Gastroesophageal sphincter (tissue), 3 donors: ENCODE data around the gene RAPSN.

ENCODE experiments used
- EP300 ChIP-seq: sonication (generic); formaldehyde crosslinking; IDR thresholded peaks from one replicate; pipeline ENCODE4 v1.6.1; 2017; ENCODE audit warnings: antibody characterized with exemption, mild to moderate bottlenecking
- POLR2A ChIP-seq, 2 donors: fragments of 450-650 bp; IDR thresholded peaks; one replicate each; pipeline ENCODE4 v1.6.1; 2017; ENCODE audit warnings: antibody characterized with exemption in 2 of 2, mild to moderate bottlenecking in 2 of 2, moderate library complexity in 1 of 2
- POLR2AphosphoS5 ChIP-seq: sonication (generic); formaldehyde crosslinking; IDR thresholded peaks from one replicate; pipeline ENCODE4 v1.6.1; 2017; ENCODE audit warnings: antibody characterized with exemption
- TF ChIP-seq, protein P1 (sequence below), 4 experiments: fragments of 200-600 bp in 2 of 4; fragments of 450-650 bp in 2 of 4; sonication (generic) in 1 of 4; IDR thresholded peaks; one replicate each; pipeline ENCODE4 v1.5.1; 2017 to 2019; ENCODE audit warnings: antibody characterized with exemption in 4 of 4, mild to moderate bottlenecking in 2 of 4, moderate library complexity in 2 of 4

DNA sequence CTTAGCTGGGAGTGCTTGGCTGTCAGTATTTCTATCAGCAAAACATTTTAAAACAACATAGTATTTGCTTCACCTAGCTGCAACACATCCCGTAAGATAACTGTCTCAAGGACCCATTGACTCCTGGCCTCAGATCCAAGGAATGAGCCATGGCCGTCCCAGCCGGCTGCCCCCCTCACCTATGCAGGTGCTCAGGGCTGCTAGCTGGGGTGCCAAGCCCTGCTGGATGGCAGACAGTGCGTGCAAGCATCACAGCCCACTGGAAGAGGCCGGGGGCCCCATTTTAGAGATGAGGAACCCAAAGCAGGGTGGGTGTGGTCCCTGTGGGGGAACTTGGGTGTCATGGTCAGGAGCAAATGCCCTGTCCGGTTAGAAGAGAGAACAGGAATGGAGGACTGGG lies 31.2 kb downstream of the RAPSN start:
- TF ChIP-seq, protein P1, sequence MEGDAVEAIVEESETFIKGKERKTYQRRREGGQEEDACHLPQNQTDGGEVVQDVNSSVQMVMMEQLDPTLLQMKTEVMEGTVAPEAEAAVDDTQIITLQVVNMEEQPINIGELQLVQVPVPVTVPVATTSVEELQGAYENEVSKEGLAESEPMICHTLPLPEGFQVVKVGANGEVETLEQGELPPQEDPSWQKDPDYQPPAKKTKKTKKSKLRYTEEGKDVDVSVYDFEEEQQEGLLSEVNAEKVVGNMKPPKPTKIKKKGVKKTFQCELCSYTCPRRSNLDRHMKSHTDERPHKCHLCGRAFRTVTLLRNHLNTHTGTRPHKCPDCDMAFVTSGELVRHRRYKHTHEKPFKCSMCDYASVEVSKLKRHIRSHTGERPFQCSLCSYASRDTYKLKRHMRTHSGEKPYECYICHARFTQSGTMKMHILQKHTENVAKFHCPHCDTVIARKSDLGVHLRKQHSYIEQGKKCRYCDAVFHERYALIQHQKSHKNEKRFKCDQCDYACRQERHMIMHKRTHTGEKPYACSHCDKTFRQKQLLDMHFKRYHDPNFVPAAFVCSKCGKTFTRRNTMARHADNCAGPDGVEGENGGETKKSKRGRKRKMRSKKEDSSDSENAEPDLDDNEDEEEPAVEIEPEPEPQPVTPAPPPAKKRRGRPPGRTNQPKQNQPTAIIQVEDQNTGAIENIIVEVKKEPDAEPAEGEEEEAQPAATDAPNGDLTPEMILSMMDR (IDR thresholded peaks at IDR 0.05) = no peak
- TF ChIP-seq EP300 = no peak
- TF ChIP-seq POLR2AphosphoS5 = no peak
- TF ChIP-seq POLR2A (IDR thresholded peaks at IDR 0.05) = no peak
